ENCODE data around the gene ASIC4.

GRCh38 chr2:219502618-219503017, 11.7 kb upstream of the ASIC4 start:
- TF ChIP-seq CTCF (IDR thresholded peaks at IDR 0.05; ENCODE audit: insufficient read depth, low read length, poor library complexity, severe bottlenecking): no peak
- no peak for TF ChIP-seq EZH2phosphoT487 (conservative IDR thresholded peaks at IDR 0.05; ENCODE audit: low read length)
